GM18498 (cell line): ENCODE measurements around the gene NRXN3.

Experiments used
- ATAC-seq: cut with Tn5 transposase; IDR thresholded peaks from one replicate; pipeline ENCODE4 v1.9.1; 2021; ENCODE audit warnings: mild to moderate bottlenecking, moderate library complexity; ENCODE audit not compliant: unreplicated experiment

The NRXN3 gene

DNA sequence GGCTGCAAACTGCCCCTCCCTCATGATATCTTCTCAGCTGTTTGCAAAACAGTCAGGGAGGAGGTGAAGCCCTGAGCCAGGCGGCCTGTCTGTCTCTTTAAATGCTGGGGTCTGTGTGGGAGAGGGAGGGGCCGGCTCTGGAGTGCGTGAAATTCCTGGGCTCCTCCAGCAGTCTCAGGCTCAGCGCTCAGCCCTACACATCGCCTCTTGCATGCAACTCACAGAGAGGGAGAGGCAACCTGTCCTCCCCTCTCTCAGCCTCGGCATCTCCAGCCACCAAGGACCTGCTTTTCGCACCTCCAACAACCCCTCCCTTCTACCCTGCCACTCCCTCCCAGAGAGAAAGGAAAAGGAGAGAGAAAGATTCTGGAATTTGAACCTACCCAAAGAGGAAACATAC is at the start of gene NRXN3:
Gene NRXN3 (plus strand): TSS at position 171 of the 400 bp plus-strand sequence. CDS start 72,721 bp downstream, outside the sequence.
- ATAC-seq = no peak

DNA sequence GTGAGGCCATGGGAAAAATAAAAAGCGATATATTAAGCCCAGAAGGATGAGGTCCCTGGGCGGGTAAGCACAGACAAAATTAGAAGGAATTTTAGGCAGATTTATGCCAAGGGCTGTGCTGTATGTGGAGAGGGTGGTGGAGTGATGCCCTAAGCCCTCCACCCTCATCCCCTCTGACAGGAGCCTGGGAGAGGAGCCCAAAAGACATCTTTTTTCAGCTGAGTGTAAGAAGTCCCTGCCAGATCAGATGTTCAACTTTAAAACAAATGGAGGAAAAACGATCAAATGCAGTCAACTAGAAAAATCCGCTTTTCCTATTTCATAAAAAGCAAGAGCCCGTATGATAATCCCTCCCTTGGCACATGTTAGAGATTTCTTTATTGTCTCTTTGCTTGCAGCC is 47.7 kb upstream of the NRXN3 start:
- no peak for ATAC-seq

DNA sequence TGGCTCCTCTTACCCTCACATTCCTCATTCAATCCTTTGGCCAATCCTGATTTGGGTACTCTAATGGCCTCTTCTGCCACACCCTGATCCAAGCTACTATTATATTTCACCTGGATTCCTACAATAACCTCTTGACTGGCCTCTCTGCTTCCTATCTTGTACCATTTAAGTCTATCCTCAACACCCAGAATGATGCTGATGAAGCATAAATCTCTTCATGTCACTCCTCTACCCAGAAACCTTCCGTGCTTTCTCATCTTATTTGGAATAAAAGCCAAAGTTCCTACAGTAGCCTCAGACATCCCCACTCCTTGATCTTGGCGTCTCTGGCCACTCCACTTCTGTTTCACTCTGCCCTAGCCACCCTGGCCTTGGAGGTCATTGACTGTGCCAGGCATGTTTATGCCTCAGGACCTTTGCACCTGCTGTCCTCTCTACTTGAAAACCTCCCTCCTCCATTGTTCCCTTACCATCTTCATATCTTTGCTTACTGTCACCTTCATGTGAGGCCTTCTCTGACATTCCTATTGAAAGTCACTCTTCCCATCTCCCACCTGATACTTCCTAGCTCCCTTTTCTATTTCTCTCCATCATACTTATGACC is 46.4 kb upstream of the NRXN3 start:
- ATAC-seq = no peak

DNA sequence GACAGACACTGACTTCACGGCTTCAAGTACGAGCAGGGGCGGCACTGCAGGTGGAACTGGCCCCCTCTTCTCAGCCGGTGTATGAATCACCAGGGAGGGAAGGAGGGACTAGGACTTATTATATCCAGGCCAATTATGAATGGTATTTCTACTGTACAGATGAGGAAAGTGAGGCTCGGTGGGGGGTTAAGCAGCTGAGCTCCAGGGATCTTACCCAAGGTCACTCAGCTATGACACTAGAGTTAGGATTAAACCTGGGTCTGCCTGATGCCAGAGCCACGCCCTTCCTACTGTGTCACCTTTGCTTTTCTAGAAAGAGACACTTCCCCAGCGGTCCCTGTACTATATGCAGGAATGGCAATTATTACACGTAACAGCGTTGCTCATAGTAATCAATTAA is 42.2 kb upstream of the NRXN3 start:
- no peak for ATAC-seq

DNA sequence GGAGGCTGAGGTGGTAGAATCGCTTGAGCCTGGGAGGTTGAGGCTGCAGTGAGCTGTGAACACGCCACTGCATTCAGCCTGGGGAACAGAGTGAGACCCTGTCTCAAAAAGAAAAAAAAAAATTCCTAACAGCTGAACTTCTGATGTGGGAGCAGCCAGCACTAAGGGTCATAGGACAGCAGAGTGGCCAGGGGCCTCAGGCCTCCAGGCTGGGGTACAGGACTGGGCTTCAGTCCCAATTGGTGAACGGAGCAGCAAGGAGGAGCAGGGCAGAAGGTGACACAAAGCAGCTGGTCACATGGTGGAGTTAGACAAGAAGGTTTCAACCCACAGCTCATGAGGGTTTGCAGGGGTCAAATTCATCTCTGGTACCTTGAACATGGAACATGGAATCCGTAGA is 40.8 kb upstream of the NRXN3 start:
- no peak for ATAC-seq

DNA sequence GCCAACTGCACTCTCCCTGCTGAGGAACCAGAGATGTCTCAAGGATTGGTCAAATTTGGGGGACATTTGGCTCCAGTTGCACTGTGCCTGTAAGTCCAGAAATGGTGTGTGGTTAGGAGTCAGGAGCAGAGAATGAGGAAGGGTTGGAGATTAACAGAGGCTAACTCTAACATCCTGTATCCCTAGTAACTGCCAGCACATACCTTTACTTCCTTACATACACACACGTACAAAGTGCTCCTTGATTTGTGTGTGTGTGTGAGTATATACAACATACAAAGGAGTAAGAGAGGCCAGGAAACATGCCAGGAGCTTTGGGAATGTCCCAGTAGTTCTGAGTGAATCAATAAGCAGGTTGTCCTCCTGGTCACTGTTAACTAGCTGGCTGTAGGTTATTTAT is 39.8 kb upstream of the NRXN3 start:
- no peak for ATAC-seq

DNA sequence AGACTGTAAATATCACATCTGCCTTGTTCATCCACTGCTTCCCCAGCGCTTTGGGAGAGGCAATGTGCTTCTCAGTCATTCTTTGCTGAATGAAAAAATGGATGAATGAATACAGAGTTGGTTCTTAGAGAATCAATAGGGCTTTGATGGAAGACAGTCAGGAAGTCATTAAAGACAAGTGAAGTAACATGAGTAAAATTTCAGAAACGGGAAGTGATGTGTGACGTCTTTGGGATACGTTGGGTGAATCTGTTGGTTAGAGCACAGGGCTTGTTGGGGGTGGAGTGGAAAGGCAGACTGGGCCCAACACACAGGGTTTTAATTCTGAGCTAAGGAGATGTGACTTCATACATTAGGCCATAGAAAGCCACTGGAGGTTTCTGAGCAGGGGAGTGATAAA is 39.0 kb upstream of the NRXN3 start:
- no peak for ATAC-seq

DNA sequence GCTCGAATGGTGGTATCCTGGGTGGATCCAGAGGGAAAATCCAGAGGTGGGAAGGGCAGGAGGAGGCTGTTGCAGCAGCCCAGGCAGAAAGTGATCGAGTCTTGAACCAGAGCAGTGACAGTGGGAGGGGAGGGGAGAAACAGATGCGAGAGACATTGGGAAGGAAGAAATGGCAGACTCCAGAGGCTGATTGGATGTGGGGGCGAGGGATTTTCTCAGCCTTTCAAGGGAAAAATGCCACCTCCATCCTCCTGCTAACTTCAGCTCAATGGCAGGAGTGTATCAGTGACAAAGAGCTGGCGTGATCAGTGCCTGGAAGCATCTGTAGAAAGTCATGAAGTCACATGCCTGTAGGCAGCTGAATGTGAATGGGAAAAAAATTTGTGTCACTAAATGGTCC is 38.6 kb upstream of the NRXN3 start:
- no peak for ATAC-seq

DNA sequence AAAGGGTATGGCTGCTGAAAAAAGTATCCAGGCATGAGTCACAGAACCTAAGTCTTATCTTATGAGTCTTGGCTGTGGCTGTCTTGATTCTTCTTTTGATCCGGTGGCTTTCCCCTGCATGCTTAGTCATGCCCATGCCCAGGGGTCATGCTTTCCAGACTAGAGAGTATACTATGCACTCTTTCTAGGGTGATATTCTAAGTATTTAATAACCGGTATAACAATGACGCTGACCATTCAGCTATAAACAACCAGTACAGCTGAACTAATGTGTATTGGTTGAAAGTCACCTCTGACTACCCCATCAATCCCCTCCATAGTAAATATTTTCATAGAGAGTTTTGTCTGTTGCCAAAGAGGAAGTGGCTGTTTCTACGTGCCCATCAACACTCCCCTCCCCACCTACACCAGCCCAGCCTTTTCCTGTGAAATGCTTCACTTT is 34.7 kb upstream of the NRXN3 start:
- no peak for ATAC-seq

DNA sequence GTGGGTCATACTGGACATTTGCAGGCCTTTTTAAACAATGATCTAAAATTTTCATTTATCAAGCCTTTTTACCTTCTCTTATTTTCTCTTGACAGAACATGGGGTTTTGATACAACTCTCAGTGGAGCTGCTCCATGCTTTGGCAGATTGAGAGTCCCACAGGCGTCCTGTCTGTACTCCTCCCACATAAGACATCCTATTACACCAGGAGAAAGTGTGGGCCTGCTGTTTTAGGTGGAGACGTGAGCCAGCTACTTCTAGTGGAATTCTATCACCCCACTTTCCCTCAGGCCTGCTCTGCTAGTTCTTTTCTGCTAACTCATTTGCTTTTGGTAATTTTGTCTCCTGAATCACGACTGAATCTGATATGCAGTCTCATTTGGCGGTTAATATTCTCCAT is 33.5 kb upstream of the NRXN3 start:
- no peak for ATAC-seq

DNA sequence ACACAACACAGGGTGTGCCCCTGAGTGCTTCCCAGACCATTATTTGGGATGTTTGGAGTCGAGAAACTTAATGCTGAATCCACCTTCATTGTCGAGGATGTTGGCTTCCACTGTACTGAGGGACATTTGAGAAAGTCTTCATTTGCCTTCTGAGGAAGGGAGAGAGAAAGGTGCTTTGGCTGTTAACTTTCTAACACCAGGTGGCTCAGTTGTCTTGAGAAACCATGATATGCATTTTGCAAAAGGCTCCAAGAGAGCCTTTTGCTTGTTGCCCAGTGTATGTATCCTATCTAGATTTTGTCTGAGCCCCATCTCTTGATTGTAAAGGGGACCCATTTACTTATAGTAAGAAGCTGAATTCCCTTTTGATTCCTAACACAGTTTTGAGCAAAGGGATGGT is 28.6 kb upstream of the NRXN3 start:
- ATAC-seq = no peak

DNA sequence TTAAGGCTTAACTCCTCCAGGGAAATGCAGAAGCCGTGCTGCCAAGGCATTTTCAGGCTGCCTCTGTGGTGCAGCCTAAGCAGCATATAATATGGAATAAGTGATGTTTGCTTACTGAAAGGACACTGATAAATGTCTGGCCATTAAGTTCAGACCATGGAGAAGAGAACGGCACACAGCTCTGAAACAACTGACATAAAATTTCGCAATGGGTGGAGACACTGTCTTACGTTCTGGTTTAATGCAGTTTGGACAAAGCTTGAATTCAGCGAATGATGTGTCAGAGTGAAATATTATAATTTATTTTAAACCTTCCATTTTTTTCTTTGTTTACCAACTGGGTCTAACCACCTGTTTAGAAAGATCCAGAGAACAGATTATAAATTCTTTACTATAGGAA is 27.2 kb upstream of the NRXN3 start:
- ATAC-seq = no peak

DNA sequence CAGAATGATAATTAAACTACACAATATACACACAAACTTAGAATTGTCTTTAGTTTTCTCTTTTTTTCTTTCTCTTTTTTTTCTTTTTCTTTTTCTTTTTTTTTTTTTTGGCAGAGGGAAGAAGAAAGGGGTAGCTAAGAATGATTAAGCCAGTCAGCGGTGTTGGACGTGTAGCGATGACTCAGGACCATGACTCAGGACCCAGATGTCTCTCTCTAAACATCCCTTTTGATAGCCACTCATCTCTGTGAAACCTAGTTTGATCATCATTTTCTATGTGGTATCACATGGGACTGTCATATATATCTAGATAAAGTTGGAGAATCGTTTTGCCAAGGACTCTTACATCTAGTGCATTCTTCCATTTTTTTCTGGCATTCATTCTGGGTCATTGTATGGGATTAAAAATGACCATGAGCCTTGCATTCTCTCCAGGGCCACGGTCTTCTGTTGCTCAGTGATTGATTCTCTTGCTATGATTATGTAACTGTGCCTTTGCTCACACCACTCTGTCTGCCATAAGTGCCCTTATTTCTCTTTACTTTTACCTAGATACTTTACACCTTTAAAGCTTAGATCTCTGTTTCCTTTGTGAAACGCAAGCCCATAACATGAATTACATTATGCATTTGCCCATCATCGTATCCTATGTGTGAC is 26.6 kb upstream of the NRXN3 start:
- no peak for ATAC-seq

DNA sequence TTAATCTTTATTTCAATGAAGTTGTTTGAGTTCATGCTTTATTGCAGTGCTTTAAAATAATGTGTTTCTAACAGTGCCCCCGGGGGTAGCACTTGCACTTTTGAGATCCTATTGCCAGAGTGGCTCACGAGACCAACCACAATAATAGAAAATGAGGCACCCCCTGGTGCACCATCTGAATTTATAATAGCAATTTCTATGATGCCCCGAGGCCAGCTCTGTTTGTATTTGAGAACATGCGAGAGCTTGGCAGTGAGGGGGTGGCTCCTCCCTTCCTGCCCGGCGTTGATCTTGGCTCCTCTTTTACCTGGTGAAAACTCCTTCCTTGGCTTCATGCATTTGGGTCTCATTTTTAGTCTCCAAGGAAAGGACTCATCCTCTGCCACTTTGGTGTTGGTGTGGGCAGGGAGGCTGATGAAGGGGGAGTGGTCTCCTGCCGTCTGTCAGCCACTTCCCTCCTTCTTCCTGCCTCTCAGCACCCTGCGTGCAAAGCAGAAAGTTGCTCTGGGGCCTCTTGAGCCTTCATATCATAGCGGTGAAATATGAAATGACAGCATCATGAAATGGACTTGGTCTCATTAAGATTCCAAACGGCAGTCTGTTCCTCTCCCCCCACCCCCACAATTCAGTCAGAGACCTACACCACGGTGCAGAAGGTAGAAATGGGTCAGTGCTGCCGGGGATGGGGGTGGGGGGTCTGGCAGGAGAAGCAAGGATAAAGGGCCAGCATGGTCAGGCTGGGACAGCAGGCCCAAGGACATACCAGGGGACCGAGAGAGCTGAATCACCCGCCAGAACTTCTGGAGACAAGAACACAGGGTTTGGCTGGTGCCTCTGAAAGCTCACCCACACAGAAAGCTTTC is 17.7 kb upstream of the NRXN3 start:
- no peak for ATAC-seq

DNA sequence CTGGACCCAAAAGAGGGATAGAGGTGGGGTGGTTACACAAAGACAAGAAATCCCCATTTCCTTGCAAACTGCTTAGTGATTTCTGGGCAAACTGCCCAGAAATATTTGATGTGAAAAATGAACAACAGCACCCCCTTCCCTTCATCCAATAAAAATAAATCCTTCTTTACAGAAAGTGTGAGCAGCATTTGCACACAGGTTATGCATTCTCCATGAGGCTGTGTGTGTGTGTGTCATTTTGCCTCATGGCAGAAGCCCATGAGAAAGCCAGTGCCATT is 17.2 kb upstream of the NRXN3 start:
- no peak for ATAC-seq

DNA sequence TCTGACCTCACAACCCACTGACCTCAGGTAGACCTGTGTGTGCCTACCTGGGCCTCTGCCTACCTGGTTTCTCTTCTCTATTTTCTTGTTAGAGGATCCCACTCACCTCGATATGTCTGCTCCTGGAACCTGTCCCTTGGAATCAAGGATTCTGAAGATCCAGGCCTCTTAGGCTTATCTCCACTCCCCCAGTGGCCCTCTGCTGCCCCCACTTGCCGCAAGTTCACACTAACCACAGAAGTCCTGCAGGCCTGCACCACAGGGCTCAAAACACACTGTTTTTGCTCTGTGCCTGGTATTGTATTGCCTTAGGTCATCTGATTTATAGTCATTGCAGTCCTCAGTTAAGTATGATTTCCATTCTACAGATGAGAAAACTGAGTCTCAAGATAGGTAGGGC is 15.3 kb upstream of the NRXN3 start:
- no peak for ATAC-seq

DNA sequence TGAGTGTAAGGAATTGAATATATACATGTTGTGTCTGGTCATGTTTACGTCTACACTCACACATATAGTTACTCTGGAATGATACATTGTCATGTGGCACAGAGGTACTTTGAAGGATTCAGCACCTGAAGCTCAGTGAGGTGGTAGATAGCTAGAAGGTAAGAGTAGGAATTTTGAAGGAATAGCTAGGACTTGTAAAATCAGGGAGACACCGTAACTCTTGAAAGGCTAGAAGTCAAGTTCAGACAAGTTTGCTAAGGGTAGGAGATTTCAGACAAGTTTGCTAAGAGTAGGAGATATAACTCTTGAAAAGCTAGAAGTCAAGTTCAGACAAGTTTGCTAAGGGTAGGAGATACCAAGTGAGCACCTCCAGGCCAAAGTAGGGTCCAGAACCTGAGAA is 14.0 kb upstream of the NRXN3 start:
- ATAC-seq = no peak

DNA sequence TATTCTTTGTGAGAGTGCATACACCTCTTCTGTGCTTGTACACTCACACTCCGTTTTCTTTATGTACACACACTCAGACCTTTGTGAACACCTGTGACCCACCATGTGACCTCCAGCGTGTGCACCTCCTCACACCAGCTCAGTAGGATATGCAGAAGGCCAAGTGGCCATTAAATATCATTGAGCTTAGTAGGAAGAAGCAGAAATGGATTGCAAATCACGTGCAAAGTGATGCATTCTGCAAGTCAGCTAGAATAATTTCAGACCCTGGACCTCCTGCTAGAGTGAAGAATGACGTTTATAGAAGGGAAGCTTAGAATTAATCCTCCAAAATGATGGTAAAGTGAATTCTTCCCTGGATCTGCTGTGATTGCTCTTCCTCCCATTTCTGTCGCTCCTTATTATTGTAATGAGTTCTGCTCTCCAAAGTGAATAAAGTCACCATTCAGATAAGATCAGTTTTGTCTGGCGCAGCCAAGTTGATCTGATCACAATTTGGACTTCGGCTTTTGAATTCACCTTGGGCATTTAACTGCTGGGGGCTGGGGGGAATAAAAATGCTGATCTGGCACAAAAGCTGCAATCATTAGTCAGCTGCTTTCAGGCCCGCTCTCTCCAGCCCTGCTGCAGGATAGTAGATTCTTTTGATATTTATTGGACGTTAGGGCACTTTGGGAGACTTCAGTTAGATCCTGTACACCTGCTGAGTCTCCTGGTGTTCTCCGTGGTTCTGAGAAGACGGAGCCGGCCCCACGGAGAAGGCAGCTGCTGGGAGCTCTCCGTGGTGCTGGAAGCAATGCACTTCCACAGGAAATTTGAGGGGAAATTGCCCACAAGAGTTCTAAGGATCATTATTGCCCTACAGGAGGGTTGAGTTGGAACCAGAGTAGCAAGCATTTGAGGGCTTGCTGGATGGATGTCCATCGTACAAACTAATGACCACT is 12.4 kb upstream of the NRXN3 start:
- no peak for ATAC-seq

DNA sequence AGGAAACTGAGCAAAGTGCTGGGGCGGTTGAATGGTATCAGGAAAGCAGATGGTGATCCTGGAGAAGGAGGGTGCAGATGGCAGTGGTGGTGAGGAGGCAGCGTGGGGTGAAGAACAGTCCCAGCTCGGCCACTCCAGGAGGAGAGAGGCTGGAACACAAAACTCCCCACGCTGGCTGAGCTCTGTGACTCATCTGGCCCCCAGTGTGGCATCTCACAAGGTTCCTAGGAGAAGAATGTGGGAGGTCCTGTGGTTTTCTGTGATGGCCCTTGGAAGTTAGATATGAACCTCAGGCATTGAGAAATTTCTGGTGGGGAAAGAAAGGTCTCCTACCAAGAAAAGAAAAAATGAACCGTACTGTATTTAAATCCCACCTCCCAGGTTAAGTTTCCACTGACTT is 8.0 kb upstream of the NRXN3 start:
- ATAC-seq = no peak

DNA sequence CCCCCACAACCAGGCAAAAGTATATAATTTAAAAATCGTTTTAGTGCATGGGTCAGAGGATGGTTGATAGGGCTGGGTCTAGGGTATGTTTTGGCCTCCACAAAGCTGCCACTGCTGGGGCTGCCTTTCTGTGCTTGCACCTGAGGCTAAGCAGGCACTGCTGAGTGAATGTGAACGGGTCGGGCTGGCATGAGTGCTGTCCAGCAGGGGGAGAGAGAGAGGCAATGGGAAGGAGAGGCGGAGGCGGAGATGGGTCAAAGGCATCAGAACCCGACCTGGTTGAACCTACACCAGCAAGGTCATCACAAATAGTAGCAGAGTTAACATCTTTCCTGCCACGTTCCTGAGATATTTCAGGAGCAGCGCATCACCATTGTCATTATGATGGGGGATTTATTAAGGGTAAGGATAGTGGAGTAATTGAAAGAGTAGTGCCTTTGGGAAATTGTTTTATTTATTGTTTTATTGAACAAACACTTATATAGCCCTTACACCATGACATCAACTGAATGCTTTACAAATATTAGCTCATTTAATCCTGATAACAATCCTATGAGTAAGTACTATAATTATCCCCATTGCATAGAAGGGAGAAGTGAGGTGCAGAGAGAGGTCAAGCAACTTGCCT is 5.8 kb upstream of the NRXN3 start:
- no peak for ATAC-seq

DNA sequence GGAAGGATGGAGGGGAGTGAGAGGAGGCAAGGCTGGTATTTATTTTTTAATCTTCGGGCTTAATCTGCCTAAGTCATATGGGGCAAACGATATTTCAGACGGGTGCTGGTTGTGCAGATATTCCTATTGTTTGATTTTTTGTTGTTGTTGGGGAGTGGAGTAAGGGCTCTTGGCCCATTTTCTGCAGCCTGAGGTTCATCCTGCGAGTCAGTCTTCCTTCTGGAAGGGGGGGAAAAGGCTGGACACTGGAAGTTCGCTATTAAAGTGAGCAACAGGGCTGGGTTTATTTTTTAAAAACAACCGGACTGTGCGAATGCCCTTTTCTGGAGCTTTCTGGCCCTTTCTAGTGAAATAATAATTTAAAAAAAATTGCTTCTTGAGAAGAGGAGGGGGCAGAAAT is 2.3 kb downstream of the NRXN3 start:
- ATAC-seq = no peak
